GM21786 (cell line): ENCODE data around the gene ITGA11.

Source experiments
- ATAC-seq: cut with Tn5 transposase; IDR thresholded peaks from one replicate; pipeline ENCODE4 v1.9.1; 2021; ENCODE audit not compliant: unreplicated experiment

ITGA11 gene

DNA sequence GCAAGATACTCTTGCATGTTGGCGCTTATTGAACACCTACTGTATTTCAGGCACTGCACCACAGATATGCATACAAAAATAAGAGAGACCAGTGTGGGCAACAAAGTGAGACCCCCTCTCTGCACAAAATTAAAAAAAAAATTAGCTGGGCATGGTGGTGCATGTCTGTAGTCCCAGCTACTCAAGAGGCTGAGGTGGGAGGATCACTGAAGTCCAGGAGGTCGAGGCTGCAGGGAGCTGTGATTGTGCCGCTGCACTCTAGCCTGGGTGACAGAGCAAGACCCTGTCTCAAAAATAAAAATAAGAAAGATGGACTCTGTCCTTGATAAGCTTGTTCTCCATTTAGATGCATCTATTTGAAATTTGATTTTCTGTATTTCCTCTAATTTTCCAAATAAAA lies 133.6 kb downstream of the ITGA11 start:
- no peak for ATAC-seq

DNA sequence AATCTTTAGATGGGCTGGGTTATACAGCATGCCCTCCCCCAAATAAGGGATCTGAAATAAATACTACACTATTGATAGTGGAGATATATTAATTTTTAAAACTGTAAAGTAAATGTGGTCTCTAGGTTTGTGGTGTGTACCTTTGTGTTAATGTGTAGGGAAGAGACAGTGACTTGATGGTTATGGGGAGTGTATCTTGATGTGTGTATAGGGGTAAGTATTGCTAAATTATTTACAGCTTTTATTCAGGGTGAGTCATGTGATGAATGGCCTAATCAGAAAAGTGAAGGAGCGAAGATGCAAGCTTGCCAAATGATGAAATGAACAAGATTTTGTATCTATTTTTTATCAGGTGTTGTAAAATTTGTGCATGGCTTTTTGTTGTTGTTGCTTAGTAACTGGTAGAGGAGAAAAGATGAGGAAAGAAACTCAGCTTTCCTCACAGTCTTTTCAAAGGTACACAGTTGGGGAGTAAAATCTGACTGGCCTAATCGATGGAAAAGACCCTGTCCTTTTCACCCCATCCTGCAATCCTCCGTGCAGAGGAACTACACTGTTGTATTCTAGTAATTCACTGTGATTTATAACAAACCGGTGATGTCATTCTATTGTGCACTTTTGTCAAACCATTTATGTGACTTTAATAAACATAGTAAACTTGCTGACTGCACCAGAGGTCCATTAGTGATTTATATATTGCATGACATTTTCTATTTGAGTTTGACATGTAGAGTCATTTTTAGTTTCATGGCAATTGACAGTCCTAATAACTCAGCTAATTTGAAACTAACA lies 136.8 kb downstream of the ITGA11 start:
- no peak for ATAC-seq

DNA sequence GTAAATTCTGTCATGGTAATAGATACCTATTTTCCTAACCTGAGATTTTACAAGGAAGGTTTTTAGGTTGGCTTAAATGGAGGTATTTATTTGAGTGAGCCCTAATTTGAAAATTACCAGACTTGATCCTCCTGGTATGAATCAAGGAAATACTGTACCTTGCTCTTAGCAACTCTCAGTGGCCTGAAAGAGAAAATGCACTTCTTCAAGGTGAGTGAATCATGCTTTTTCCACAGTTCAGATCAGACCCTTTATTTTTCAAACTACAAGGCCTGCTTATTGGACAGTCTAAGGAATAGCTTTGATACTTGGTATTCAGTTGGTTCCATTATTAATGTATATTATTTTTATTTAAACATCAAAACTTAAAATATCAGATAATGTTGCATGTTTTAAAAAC lies 139.0 kb downstream of the ITGA11 start:
- no peak for ATAC-seq

DNA sequence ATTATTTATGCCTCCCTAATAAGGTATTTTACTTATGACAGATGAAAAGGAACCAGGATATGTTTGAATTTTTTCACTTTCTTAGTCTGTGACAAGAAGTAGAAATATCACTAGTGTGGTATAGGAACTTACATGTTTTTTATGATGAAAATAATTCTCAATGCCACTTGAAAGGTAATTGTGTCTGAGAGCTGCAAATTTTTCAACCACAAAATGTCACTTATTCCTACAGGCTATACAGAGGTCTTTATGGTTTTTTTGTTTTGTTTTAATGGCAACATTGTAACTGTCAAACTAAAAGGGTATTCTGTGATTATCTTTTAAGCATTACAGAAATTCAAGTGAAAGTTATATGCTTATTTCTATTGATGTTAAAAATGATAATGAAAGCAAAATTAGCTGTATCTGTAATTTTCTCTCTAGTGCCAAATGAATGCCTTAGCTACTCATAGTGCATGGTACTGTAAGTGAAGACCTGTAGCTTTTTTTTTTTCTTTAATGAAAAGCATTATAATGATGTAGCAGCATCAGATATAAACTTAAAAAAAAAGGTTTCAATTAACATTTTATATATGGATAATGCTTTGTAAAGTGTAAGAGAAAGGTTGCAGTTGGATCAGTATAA lies 139.7 kb downstream of the ITGA11 start:
- ATAC-seq: no peak

DNA sequence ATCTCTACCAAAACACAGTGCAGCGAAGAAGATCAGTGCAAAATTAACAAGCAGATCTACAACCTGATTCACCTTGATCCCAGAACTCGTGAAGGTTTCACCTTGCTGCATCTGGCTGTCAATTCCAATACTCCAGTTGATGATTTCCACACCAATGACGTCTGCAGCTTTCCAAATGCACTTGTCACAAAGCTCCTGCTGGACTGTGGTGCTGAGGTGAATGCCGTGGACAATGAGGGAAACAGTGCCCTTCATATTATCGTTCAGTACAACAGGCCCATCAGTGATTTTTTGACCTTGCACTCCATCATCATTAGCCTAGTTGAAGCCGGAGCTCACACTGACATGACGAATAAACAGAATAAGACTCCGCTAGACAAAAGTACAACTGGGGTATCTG lies 141.2 kb downstream of the ITGA11 start:
- no peak for ATAC-seq

DNA sequence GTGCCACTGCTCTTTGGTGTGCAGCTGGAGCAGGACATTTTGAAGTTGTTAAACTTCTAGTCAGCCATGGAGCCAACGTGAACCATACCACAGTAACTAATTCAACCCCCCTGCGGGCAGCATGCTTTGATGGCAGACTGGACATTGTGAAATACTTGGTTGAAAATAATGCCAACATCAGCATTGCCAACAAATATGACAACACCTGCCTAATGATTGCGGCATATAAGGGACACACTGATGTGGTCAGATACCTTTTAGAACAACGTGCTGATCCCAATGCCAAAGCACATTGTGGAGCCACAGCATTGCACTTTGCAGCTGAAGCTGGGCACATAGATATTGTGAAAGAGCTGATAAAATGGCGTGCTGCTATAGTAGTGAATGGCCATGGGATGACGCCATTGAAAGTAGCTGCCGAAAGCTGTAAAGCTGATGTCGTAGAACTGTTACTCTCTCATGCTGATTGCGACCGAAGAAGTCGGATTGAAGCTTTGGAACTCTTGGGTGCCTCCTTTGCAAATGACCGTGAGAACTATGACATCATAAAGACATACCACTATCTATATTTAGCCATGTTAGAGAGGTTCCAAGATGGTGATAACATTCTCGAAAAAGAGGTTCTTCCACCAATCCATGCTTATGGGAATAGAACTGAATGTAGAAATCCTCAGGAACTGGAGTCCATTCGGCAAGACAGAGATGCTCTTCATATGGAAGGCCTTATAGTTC lies 142.2 kb downstream of the ITGA11 start:
- no peak for ATAC-seq

DNA sequence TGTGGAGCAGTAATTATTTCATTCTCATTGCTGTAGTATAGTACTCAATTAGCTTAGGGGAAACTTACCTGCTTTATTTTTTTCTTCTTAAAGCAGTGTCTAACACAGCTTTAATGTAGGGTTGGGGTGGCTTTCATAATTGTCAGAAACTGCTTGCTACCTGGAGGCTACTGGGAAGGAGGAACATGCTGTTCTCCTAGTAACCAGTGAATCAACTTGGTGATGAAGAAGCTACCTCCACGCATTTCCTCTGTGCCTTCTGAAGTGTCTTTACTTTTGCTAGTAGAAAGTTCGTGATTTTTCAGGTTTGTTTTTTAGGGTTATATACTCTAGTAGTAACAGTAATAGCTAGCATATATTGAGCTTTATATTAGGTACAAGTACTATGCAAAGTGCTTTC lies 142.9 kb downstream of the ITGA11 start:
- no peak for ATAC-seq

DNA sequence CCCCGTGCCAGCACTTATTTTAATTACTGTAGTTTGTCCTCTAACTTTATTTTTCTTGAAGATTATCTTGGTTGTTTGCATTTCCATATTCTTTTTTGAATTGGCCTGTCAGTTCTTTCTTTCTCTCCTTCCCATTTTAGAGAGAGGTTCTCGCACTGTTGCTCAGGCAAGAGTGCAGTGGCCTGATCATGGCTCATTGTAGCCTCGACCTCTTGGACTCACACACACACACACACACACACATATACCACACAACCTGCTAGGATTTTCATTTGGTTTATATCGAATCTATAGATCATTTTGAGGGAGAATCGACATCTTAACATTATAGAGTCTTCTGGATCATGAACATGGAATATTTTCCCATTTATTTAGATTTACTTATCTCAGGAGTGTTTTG lies 145.7 kb downstream of the ITGA11 start:
- ATAC-seq: no peak

DNA sequence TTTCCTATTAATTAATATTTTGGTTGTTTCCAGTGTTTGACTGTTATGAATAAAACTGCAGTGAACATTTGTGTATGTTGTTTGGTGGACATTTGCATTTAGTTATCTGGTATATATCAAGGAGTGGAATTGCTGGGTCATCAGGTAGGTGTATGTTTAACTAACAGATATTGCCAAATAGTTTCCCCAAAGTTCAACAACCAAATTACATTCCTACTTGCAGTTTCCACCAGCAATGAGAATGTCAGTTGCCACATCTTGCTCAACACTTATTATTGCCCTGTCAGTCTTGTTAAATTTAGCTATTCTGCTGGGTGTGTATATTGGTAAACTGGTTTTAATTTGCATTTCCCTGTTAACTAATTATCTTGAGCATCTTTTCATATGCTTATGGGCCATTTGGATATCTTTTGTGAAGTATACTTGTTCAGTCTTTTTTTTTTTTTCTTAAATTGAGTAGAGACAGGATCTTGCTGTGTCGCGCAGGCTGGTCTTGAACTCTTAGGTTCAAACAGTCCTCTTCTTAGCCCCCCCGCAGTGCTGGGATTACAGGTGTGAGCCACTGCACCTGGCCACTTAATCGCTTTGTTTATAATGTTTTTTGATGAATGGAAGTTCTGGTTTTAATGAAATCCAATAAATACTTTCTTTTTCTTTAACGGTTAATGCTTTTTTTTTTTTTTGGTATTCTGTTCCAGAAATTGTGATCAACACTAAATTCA lies 146.5 kb downstream of the ITGA11 start:
- no peak for ATAC-seq

DNA sequence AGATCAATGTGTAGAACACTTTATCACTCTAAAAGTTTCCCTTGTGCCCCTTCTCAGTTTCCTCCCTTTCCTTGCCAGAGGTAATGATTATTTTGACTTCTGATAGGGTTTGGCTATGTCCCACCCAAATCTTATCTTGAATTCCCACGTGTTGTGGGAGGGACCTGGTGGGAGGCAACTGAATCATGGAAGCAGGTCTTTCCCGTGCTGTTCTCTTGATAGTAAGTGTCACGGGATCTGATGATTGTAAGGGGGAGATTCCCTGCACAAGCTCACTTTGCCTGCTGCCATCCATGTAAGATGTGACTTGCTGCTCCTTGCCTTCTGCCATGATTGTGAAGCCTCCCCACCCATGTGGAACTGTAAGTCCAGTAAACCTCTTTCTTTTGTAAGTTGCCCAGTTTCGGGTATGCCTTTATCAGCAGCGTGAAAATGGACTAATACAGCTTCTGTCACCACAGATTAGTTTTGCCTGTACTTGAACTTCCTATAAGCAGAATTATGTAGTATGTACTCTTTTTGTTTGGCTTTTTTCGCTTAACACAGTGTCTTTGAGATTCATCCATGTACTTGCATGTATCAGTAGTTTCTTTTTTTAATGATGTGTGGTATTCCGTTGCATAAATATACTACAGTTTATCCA lies 147.2 kb downstream of the ITGA11 start:
- ATAC-seq: no peak

DNA sequence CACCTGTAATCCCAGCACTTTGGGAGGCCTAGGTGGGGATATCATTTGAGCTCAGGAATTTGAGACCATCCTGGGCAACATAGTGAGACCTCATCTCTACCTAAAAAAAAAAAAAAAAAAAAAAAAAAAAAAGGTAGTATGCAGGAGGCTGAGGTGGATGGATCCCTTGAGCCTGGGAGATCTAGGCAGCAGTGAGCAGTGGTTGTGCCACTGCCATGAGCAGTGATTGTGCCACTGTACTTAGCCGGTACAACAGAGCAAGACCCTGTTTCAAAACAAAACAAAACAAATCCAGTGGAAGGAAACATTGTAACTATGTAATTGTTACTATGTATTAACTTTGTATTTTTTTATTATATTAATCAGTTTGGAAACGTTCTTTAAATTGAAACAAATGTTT lies 148.6 kb downstream of the ITGA11 start:
- ATAC-seq: no peak

DNA sequence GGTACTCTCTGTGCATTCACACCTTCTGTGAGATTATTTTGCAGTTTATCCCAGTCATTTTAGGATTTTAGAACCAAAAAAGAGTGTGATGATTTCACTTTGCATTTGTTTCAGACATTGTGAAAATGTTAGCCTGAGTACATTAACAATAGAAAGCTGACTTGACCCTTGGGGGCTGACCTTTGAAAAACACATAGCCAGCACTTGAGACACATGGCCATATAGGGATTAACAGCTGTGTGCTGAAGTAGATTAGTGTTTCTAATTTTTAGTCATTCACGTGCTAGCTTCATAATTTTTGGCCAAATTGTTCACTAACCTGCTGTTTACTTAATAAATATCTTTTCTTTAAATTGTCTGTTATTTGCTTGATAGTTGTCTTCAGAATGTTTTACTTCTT lies 151.0 kb downstream of the ITGA11 start:
- no peak for ATAC-seq

DNA sequence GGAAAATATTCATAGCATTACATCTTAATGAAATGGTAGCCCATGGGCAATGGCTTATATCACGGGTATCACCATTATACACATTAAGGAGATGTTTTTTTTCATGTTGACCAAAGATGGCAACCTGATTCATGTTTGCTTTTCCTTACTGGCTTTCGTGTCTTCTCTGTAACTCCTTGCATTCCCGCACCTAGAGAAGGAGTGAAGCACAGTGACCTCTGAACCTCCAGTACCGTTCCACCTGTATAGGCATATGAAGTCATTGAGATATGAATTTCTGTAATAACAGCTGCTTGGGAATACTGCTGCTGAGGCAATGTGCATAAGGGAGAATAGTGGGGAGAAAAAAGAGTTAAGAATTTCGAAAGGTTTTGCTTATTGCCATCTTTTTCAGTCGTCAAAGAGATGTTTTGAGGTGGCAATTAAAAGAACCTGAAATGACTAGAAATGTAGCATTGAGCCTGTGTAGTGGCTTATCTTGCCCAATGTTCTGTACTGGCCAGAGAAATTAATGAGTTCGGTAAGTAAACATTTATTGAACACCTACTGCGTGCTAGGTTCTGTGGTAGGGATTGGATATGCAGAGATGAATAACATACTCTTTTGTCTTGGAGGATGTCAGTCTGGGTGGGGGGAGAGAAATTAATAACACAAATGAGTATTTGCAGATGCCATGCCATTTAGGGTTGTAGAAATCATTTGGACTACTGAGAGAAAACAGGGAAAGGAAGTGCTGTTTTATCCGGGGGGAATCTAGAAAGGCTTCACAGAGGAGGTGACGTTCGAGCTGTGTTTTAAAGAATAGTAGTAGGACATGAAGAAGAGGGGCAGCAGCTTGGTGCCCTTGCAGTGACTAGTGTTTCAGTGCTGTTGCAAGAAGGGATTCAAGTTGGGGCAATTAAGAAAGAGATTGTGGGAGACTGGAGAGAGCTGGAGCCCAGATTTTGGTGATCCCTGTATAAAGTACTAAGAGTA lies 151.9 kb downstream of the ITGA11 start:
- ATAC-seq: no peak

DNA sequence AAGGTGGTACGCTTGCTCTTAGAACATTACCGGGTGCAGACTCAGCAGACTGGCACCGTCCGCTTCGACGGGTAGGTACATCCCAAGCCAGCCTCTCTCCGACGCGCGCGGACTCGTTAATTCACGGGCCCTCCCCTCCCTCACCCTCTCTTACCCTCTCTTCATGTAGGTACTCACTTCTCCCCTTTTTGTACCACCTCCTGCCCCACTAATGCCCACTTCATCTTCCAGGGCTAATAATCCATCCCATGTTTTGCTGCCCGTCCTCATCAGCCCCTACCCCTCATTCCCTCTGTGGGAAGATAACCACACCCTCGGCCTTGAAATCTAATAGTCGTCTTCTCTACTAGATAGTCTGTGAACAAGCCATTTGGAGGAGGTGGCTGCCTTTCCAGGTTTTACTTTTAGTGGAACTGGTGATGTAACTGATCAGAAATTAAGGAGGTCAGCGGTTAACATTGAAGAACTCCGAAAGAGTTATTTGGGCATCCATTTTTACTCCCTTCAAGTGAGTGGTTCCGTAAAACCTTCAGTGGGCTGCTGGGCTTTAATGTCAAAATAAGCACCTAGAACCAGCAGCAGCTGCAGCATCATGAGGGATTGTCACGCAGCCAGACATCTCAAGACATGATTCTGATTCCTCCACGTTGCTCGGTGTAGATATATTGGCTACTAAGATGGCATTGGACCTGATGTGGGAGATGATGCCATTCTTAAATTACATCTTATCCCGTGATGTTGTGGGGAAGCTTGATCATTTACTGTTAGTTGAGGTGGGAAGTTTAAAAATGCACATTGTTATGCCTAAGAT lies 153.2 kb downstream of the ITGA11 start:
- ATAC-seq: no peak

DNA sequence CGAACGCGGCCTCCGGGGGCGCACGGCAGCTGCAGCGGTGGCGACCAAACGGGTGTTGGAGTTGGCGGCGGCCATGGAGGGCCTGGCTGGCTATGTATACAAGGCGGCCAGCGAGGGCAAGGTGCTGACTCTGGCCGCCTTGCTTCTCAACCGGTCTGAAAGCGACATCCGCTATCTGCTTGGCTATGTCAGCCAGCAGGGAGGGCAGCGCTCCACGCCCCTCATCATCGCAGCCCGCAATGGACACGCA lies 153.7 kb downstream of the ITGA11 start:
- ATAC-seq: no peak

DNA sequence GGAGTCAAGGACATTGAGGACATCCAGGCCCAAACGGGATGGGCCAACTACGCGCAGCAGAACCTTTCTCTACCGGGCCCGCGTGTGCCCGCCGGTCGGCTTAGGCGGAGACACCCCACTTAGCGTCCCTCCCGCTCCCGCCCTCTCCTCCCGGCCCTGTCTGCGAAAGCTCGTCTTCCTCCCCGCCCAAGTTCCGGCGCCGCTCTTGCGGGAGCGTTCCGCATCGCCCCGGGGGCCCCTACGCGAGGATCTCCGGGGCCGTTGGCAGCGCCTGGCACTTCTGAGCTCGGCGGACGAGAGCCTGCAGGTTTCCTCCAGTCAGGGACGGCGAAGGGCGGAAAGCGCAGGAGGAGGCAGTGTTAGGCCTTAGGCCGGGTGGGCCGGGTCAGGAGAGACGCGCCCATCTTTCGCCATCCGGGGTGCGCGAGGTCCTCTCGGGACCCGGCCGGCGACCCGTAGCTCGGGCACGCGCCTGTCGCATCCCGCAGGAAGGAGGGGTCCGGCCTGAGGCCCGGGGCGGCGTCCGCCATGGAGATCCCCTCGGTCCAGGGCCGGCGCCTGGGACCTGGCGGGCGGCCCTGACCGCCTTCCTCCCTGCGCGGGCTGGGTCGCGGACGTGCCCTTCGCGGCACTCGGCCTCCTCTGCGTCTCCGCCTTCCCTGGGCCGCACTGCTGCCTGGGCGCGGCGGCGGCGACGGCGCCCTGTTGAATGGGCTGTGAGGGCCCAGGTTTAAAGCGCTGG lies 154.2 kb downstream of the ITGA11 start, which contains the start of gene FEM1B:
FEM1B (plus strand) TSS at position 143 of the 742 bp plus-strand sequence. CDS start 673 bp downstream, outside the sequence.
- ATAC-seq: peak; percentile 71

DNA sequence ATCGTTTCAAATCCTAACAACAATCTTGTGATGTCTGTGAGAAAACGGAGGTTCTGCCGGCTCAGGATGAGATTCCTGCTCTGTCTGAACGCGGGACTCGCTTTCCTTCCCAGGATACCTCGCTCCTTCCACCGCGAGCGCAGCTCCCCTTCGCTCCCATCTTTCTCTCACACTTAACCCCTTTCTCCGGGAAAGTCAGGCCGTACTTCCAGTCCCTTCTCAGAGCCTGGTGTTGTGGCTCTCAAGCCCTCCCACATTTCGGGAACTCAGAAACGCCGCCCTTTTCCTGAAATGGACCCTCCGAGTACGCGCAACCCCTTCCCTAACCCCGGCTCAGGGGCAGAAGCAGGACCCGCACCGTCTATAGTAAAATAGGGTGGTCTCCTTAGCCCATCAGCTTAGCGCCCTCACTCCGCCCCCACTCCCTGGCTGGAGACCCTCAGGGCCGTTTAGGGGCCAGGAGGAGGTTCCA lies 154.8 kb downstream of the ITGA11 start:
- no peak for ATAC-seq

DNA sequence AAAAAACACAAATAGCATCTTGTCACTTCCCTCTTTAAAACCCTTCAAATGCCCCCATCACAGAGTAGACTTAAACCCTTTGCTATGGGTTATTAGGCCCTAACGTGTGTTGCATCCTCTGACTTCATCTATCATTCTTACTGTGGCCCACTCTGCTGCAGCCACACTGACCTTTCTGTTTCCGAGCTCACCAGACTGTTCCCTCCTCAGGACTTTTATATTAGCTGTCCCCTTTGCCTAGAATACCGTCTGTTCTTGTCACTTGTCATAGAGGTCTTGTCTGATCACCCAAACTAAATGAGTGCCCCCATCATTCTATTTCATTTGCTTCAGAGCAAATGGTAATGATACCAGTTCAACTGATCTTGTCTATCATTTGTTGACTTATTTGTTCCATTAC lies 155.3 kb downstream of the ITGA11 start:
- ATAC-seq: no peak
